Measurements from ENCODE around the gene ATF6. TPM values are rescaled to one million over a fixed set of nuclear protein-coding genes. Genes with fewer than 3 reads are reported as not detected.
"Not testable (repeated sequence)": the region's sequence is repeated elsewhere in the genome, so short reads cannot be mapped to it uniquely, and the experiment has no call there.

ATF6 gene
- total RNA-seq, 4 donors from 2014 or later = 13.4 to 24.8 (median 17.6) TPM

DNA sequence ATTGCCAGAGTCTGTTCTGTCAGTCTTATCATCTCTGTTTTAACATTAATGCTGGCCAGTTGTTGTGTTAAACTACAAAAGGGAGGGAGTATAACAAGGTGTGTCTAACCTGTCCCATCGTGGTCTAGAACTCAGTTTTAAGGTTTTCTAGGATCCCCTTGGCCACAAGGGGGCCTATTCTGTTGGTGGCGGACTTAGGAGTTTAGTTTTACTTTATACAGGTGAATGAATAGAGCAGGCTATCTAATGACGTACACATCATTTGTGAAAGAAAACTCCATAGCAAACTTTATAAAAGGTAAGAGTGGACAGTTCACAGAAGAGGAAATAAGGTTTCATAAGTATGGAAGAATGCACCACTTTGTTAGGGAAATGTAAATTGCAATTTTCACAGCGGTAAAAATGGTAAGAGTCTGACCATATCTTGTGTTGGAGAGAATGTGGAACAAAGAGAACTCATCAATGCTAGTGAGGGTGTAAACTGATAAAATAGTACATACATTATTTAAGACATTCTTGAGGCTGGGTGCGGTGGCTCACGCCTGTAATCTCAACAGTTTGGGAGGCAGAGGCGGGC lies 2.5 kb upstream of the ATF6 start:
- H3K27ac ChIP-seq = no peak overlapping the region
- no peaks in the 10 kb centered on the region for H3K9me3 ChIP-seq
- TF ChIP-seq POLR2A (IDR thresholded peaks at IDR 0.05) = no peak
- TF ChIP-seq, protein P1, sequence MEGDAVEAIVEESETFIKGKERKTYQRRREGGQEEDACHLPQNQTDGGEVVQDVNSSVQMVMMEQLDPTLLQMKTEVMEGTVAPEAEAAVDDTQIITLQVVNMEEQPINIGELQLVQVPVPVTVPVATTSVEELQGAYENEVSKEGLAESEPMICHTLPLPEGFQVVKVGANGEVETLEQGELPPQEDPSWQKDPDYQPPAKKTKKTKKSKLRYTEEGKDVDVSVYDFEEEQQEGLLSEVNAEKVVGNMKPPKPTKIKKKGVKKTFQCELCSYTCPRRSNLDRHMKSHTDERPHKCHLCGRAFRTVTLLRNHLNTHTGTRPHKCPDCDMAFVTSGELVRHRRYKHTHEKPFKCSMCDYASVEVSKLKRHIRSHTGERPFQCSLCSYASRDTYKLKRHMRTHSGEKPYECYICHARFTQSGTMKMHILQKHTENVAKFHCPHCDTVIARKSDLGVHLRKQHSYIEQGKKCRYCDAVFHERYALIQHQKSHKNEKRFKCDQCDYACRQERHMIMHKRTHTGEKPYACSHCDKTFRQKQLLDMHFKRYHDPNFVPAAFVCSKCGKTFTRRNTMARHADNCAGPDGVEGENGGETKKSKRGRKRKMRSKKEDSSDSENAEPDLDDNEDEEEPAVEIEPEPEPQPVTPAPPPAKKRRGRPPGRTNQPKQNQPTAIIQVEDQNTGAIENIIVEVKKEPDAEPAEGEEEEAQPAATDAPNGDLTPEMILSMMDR (IDR thresholded peaks at IDR 0.05) = peak in 5 of 6 experiments; percentile 21 to 50 (median 29)
- H3K4me3 ChIP-seq = no peak overlapping the region
- no peaks in the 10 kb centered on the region for H3K27me3 ChIP-seq
- peaks cover 0 to 13% (median 0%) of the 10 kb centered on the region in 3 donors for H3K36me3 ChIP-seq
- intact Hi-C loops (cut with DNase I) = no loop called here
- DNase-seq = no peak
- WGBS, 2 donors = 64 to 70% methylated on average over 7 of the region's 7 CpGs
- peaks cover 0 to 24% (median 14%) of the 10 kb centered on the region in 3 donors for H3K4me1 ChIP-seq

DNA sequence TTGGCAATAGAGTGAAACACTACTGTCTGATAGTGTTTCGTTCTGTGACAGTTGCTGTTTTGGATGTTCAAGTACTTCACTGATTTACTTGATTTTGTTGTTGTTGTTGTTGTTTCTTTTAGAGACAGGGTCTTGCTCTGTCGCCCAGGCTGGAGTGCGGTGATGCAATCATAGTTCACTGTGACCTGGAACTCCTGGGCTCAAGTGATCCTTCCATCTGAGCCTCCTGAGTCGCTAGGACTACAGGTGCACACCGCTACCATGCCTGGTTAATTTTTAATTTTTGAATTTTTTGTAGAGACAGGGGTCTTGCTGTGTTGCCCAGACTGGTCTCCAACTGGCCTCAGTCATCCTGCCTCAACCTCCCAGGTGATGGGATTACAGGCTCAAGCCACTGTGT lies 2.3 kb downstream of the ATF6 start:
- 91 to 94% methylated on average over 5 of the region's 5 CpGs for WGBS, 2 donors
- Histone ChIP-seq H3K36me3 (no peaks in the 10 kb centered on the region), H3K27me3 (no peaks in the 10 kb centered on the region), H3K9me3 (no peaks in the 10 kb centered on the region), H3K4me3 (no peak overlapping the region), H3K4me1 (peaks cover 0 to 66% (median 14%) of the 10 kb centered on the region in 3 donors), H3K27ac (no peak overlapping the region)
- intact Hi-C loops (cut with DNase I) = no loop called here
- no peak for TF ChIP-seq POLR2A (IDR thresholded peaks at IDR 0.05)
- TF ChIP-seq, protein P1 (IDR thresholded peaks at IDR 0.05) = no peak
- no peak for DNase-seq

DNA sequence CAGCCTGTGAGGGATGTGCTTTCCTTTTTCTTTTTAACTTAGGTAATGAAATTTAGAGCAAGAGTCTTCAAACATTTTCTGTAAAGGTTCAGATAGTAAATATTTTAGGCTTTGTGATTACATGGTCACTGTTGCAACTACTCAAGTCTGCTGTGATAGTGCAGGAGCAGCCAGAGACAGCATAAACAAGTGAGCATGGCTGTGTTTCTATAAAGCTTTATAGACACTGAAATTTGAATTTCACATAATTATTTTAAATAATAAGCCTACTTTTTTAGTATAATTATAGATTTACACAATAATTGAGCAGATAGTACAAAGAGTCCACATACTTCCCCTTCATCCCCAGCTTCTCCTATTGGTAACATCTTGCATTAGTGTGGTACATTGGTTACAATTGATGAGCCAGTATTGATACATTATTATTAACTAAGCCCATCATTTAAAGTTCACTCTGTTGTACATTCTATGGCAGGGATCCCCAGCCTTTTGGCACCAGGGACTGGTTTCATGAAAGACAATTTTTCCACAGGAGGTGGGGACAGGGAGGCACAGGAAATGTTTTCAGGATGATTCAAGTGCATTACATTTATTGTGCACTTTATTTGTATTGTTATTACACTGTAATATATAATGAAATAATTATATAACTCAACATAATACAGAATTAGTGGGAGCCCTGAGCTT lies 3.0 kb downstream of the ATF6 start:
- TF ChIP-seq POLR2A (IDR thresholded peaks at IDR 0.05) = no peak
- TF ChIP-seq, protein P1 (IDR thresholded peaks at IDR 0.05) = no peak
- intact Hi-C loops (cut with DNase I) = no loop called here
- Histone ChIP-seq H3K36me3 (no peaks in the 10 kb centered on the region), H3K4me3 (no peak overlapping the region), H3K27me3 (no peaks in the 10 kb centered on the region), H3K4me1 (peaks cover 0 to 67% (median 14%) of the 10 kb centered on the region in 3 donors), H3K27ac (no peak overlapping the region), H3K9me3 (no peaks in the 10 kb centered on the region)
- no peak for DNase-seq

DNA sequence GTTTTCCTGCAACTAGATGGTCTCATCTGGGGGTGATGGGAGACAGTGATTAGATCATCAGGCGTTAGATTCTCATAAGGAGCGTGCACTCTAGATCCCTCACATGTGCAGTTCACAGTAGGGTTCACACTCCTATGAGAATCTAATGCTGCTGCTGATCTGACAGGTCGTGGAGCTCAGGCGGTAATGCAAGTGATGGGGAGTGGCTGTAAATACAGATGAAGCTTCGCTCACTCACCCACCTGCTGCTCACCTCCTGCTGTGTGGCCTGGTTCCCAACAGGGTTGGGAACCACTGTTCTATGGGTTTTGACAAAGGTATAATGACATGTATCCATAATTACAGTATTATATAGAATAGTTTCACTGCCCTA lies 3.5 kb downstream of the ATF6 start:
- DNase-seq; H3K4me3 ChIP-seq; H3K9me3 ChIP-seq; H3K27ac ChIP-seq; intact Hi-C loops (cut with DNase I); H3K36me3 ChIP-seq; H3K27me3 ChIP-seq: not testable (repeated sequence)
- peaks cover 0 to 66% (median 14%) of the 10 kb centered on the region in 3 donors for H3K4me1 ChIP-seq
- WGBS, 2 donors = 92 to 96% methylated on average over 5 of the region's 5 CpGs

DNA sequence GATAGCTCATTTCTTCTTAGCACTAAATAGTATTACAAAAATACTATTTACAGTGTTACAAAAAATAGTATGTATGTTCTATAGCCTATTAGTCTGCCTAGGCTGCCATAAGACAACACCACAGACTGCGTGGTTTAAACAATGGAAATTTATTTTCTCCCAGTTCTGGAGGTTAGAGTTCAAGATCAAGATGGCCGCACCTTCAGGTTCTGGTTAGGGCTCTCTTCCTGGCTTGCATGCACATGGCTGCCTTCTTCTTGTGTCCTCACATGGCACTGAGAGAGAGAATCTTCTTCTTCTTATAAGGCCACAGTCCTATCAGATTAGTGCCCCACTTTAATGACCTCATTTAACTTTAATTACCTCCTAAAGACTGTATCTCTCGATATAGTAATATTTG lies 4.1 kb downstream of the ATF6 start:
- Histone ChIP-seq H3K27me3 (no peaks in the 10 kb centered on the region), H3K27ac (no peak overlapping the region), H3K9me3 (no peaks in the 10 kb centered on the region), H3K4me3 (no peak overlapping the region), H3K36me3 (no peaks in the 10 kb centered on the region), H3K4me1 (peaks cover 0 to 62% (median 14%) of the 10 kb centered on the region in 3 donors)
- intact Hi-C loops (cut with DNase I) = no loop called here
- DNase-seq = no peak
- TF ChIP-seq, protein P1 (IDR thresholded peaks at IDR 0.05) = no peak
- no peak for TF ChIP-seq POLR2A (IDR thresholded peaks at IDR 0.05)
- WGBS, 2 donors = 86 to 97% methylated on average over 3 of the region's 3 CpGs
